GM19438 (cell line): ENCODE data around the gene LCA5.
"Not testable (repeated sequence)": the region's sequence is repeated elsewhere in the genome, so short reads cannot be mapped to it uniquely, and the experiment has no call there.

Source experiments
- ATAC-seq: cut with Tn5 transposase; IDR thresholded peaks from one replicate; pipeline ENCODE4 v1.9.1; 2021; ENCODE audit warnings: low read depth; ENCODE audit not compliant: unreplicated experiment

The LCA5 gene

DNA sequence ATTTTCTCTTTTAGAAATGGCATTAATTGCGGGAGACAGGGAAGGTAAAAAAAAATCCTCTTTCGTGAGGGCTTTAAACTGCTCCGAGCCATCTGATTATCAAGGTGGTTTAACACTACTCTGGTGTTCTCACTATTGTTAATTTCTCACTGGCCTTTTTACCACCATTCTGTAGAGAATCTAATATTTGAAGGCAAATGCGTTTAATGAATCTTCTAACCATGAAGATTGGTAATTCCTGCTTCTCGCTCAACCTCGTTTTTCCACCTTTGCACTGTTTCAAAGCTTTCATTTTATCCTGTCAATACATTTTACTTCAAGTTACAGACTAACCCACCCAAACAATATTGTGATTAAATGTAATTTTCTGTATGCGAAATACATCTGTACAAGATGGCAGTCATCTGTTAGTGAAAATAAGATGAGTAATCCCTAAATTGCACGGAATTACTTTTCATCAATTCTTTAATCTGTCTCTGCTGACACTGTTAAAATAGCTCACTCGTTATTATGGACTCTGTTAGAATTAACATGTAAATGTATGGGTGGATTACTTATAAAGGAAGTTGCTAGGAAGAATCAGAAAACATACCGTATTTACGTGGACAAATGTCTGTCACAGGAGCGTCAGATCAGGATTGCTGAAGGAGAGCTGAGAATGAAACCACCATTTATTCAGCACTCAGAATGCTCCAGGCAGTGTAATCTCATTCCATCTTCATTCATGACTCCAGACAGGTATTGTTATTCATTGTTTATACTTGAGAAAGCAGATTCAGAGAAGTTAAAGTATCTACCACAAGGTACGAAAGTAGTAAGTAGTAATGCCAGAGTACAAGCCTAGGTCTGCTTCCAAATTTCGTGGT lies 1.1 kb upstream of the LCA5 start:
- ATAC-seq = no peak

DNA sequence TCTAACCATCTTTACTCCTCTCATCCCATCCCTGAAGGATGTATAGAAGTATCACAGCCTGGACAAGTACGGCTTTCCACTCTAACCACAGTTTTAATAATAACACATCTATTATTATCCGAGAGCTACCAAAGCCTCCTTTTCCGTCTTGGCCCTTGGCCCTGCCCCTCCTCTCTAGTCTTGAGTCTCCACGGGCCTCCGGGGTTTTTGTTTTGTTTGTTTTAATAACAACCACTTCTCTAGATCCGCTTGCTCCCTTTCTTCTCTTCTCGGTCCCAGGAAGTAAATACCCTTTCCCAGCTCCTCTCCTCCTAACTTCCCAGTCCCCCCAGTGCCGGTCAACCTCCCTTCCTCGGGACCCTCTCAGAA lies 661 bp downstream of the LCA5 start:
- ATAC-seq = no peak

DNA sequence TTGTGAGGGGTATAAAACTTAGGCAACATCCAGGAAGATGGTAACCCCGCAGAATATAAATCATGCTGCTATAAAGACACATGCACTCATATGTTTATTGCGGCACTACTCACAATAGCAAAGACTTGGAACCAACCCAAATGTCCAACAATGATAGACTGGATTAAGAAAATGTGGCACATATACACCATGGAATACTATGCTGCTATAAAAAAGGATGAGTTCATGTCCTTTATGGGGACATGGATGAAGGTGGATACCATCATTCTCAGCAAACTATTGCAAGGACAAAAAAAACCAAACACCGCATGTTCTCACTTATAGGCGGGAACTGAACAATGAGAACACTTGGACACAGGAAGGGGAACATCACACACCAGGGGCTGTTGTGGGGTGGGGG lies 7.7 kb downstream of the LCA5 start:
- ATAC-seq = not testable (repeated sequence)

- no peak for ATAC-seq
Observed at GRCh38 chr6:79526897-79527296, 10.3 kb downstream of the LCA5 start.

DNA sequence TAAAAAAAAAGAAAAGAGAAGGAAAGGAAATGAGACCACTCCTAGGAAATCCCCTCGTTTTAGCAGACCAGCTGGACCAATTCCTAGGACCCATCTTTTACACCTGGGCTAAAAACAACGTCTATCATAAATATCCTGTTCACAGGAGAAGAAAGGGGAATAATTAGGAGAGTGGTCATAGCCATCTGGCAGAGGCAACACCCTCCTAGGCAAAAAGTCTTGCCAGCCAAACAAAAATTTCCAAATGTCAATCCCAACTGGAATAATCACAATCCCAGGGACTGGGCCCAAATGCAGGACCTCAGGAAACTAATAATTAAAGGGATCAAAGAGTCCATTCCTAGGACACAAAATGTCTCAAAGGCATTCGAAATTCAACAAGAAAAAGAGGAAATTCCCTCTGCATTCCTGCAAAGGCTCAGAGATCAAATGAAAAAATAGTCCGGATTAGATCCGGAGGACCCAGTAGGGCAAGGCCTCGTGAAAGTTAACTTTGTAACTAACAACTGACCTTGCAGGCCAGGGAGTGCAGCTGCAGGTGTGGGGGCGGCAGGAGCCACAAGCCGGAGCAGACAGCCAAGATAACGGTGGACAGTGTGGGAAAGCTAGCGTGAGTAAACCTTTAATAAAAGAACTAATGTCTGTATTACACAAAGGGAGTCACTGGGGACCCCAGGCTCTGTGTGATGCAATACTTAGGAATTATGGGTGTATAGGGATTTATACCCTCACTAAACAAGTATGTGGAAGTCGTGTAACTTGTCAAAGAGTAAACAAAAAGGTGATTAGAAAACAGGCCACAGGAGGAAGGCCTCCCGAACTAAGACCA lies 11.7 kb downstream of the LCA5 start:
- no peak for ATAC-seq

GRCh38 chr6:79524065-79524464 lies 13.2 kb downstream of the LCA5 start:
- ATAC-seq = no peak

GRCh38 chr6:79522609-79523008 lies 14.6 kb downstream of the LCA5 start:
- ATAC-seq = no peak

- no peak for ATAC-seq
Observed at GRCh38 chr6:79520534-79520933, 16.7 kb downstream of the LCA5 start.

- no peak for ATAC-seq
Observed at GRCh38 chr6:79518842-79519241, 18.4 kb downstream of the LCA5 start.

- no peak for ATAC-seq
Observed at GRCh38 chr6:79515436-79515835, 21.8 kb downstream of the LCA5 start.

GRCh38 chr6:79513111-79513510 lies 24.1 kb downstream of the LCA5 start:
- no peak for ATAC-seq

GRCh38 chr6:79512014-79512413 lies 25.2 kb downstream of the LCA5 start:
- ATAC-seq = no peak

GRCh38 chr6:79510707-79511106 lies 26.5 kb downstream of the LCA5 start:
- no peak for ATAC-seq

- no peak for ATAC-seq
Observed at GRCh38 chr6:79506251-79506650, 31.0 kb downstream of the LCA5 start.

DNA sequence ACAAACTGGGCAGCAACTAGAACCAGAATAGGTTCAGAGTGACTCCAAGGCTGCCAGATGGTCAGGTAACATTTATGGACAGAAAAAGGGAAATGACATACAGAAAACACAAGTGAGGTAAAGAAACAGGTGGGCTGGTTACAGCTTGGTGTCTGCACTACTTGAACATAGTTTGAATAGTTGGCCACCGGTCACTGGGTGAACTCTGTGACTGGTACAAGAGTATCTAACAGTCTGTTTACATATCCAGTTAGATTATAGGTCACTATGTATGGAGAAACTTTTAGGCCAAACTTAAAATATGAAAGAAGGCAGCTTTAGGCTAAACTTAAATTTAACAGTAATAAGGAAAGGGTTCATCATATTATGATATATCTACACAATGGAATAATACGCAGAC lies 32.9 kb downstream of the LCA5 start:
- ATAC-seq = no peak

- ATAC-seq = no peak
Observed at GRCh38 chr6:79498842-79499241, 38.4 kb downstream of the LCA5 start.

GRCh38 chr6:79495246-79495645 lies 42.0 kb downstream of the LCA5 start:
- ATAC-seq = no peak

DNA sequence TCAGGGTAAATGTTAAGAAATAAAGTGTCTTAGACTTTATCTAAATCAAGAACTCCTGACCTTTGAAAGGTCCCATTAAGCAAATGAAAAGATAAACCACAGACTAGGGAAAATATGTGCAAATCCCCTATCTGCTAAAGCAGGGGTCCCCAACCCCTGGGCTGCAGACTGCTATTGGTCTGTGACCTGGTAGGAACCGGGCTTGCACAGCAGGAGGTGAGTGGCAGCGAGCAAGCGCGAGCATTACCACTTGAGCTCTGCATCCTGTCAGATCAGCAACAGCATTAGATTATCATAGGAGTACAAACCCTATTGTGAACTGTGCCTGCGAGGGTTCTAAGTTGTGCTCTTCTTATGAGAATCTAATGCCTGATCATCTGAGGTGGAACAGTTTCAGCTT lies 42.4 kb downstream of the LCA5 start:
- ATAC-seq = no peak

- no peak for ATAC-seq
Observed at GRCh38 chr6:79470728-79471127, 66.5 kb downstream of the LCA5 start.

- no peak for ATAC-seq
Observed at GRCh38 chr6:79469376-79470246, 67.6 kb downstream of the LCA5 start.

DNA sequence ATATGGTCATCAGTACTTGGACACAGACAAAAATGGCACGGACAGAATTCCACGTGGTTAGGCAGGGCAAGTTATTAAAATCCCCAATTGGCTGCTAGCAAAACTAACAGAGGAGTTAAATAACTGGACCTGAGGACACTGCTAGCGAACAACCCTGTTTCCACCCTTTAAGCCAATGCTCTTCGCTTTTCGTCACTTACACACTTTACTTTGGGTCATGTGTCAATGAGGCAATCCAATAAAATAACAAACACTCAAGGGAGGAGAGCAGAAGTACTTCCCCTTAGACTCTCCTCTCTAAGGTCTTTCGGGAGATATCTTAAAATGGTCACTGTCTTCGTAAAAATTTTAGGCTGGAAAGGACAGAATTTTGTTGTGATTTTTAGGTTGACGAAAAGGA lies 68.6 kb downstream of the LCA5 start:
- no peak for ATAC-seq
